Chondrocyte (in vitro differentiated cells): Measurements from ENCODE around the gene TMEM175. TPM values are rescaled to one million over a fixed set of nuclear protein-coding genes. Genes with fewer than 3 reads are reported as not detected.

Experiments used
- DNase-seq: peaks from one replicate; pipeline ENCODE4 v3.0.0; 2021; ENCODE audit warnings: mixed read lengths, low spot score
- H3K27ac Mint-ChIP-seq: one replicate; pipeline ENCODE4 v1.8.0; 2021; ENCODE audit warnings: mild to moderate bottlenecking, moderate library complexity, mixed read lengths; ENCODE audit not compliant: unreplicated experiment
- H3K27me3 Mint-ChIP-seq: 2 replicates; pipeline ENCODE4 v1.8.0; 2021; ENCODE audit warnings: low read depth, mixed read lengths
- H3K36me3 Mint-ChIP-seq: 2 replicates; pipeline ENCODE4 v1.8.0; 2021; ENCODE audit warnings: low read depth, mixed read lengths
- H3K4me1 Mint-ChIP-seq: 2 replicates; pipeline ENCODE4 v1.8.0; 2021; ENCODE audit warnings: low read depth, mild to moderate bottlenecking, mixed read lengths
- H3K4me3 Mint-ChIP-seq: one replicate; pipeline ENCODE4 v1.8.0; 2021; ENCODE audit warnings: mild to moderate bottlenecking, moderate library complexity, mixed read lengths; ENCODE audit not compliant: unreplicated experiment
- H3K9me3 Mint-ChIP-seq: 2 replicates; pipeline ENCODE4 v1.8.0; 2021; ENCODE audit warnings: low read depth, mixed read lengths
- total RNA-seq: library from RNA; stranded (reverse); gene quantifications from 3 replicates; pipeline ENCODE4 v1.2.1, GENCODE V29; 2021
- TF ChIP-seq, protein P1 (sequence below): fragments of 200-600 bp; sonication (generic); IDR thresholded peaks from 2 replicates; pipeline ENCODE4 v1.5.0; 2021; ENCODE audit warnings: antibody characterized with exemption, mild to moderate bottlenecking, moderate library complexity

The TMEM175 gene
- total RNA-seq, 1 donor from 2014 or later = 26.1 TPM

DNA sequence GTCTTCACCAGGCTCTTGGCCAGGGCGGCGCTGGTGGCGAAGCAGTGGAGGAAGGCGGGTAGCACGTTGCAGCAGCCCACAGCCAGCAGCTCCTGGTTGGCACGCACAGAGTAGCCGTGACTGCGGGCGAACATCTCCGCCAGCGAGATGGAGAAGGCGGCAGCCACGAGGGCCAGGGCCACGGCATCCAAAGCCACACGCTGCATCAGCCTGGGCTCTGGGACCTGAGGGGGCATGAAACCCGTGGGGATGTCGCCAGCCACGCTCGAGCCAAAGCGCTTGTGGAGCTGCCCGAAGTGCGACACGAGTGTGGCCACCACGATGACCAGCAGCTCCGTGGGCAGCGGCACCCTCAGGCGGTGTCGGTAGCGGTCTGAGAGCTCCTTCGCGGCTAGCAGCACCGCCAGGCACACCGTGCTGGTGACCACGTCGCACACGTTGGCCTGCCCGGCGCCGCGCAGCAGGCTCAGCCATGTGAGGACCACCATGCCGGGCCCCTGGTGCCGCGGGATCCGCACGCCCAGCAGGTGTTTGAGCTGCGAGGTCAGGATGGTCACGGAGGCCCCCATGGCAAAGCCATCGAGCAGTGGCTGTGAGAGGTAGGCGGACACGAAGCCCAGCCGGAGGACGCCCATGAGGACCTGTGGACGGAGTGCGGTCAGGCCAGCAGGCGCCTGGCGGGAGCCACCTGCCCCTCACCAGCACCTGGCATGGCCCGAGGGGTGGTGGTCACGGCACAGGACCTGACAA, 57.6 kb downstream of the TMEM175 start:
- Mint-ChIP-seq H3K4me1 (peaks cover 28% of the 10 kb centered on the region), H3K27me3 (no peaks in the 10 kb centered on the region), H3K36me3 (peaks cover 1% of the 10 kb centered on the region), H3K27ac (no peak overlapping the region), H3K4me3 (no peak overlapping the region), H3K9me3 (no peaks in the 10 kb centered on the region)
- no peak for DNase-seq
- TF ChIP-seq, protein P1, sequence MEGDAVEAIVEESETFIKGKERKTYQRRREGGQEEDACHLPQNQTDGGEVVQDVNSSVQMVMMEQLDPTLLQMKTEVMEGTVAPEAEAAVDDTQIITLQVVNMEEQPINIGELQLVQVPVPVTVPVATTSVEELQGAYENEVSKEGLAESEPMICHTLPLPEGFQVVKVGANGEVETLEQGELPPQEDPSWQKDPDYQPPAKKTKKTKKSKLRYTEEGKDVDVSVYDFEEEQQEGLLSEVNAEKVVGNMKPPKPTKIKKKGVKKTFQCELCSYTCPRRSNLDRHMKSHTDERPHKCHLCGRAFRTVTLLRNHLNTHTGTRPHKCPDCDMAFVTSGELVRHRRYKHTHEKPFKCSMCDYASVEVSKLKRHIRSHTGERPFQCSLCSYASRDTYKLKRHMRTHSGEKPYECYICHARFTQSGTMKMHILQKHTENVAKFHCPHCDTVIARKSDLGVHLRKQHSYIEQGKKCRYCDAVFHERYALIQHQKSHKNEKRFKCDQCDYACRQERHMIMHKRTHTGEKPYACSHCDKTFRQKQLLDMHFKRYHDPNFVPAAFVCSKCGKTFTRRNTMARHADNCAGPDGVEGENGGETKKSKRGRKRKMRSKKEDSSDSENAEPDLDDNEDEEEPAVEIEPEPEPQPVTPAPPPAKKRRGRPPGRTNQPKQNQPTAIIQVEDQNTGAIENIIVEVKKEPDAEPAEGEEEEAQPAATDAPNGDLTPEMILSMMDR = no peak

DNA sequence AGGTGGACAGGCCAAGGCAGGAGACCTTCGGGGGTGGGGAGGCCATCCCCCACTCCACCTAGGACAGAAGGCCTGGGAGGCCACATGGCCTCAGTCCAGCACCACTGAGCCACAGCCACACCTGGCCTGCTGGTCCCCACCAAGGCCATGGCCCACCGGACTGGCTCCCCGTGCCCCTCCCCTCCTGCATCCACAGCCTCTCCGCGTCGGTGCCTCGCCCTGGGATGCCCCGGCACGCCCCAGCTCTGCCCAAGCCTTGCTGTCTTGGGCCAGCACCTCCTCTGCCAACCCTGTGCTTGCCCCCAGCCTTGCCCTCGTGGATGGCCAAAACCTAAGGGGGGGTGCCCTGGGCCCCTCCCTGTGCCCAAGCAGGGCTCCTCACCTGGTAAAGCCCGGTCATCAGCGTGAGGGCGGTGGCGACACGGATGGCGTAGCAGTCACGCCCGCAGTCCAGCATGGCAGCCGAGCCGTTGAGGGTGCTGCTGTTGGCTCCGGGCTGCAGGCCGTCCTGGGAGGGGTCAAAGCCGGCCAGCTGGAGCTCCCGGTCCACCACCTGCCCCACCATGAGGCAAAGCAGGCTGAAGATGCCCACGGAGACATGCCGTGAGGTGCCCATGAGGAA, 58.6 kb downstream of the TMEM175 start:
- Mint-ChIP-seq H3K27ac (no peak overlapping the region), H3K4me3 (no peak overlapping the region), H3K9me3 (no peaks in the 10 kb centered on the region), H3K27me3 (no peaks in the 10 kb centered on the region), H3K36me3 (peaks cover 1% of the 10 kb centered on the region), H3K4me1 (peaks cover 22% of the 10 kb centered on the region)
- TF ChIP-seq, protein P1 = no peak
- DNase-seq = no peak

DNA sequence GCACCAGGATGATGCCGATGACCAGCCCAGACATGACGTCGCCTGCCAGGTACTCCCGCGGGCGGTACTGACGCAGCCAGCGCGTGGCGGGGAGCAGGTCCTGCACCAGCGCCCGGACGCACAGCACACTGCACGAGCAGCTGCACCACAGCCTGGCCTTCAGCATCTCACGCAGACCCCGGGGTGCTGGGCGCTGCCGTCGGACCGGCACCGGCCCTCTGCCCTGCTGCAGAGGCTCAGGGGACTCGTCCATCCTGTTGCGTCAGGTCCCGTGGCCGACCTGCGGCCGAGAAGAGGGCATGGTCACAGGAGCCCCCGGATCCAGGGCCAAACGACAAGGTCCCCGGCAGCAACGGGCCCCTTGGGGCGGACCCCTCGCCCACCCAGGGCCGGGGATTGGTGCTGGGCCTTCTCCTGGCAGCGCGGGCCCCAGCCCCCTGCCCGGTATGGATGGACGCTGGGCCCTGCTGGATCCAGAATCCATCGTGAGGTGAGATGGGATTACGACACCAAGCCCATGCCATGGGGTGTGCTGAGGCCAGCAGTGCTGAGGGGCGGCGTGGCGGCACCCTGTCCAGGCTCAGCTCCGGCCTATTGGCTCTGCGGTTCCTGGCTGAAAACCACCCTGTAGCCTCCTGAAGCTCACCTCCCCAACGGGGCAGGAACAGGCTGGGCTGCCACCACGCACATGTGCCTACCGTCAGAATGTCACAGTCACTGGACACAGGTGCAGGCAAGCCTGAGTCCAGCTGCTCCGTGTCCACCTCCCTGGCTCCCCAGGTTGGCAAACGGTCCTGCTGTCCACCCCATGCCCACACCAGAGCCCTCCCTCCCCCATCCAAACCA, 59.4 kb downstream of the TMEM175 start:
- no peak overlapping the region for H3K27ac Mint-ChIP-seq
- no peaks in the 10 kb centered on the region for H3K9me3 Mint-ChIP-seq
- TF ChIP-seq, protein P1 = no peak
- H3K4me1 Mint-ChIP-seq = peaks cover 15% of the 10 kb centered on the region
- peaks cover 1% of the 10 kb centered on the region for H3K36me3 Mint-ChIP-seq
- H3K4me3 Mint-ChIP-seq = no peak overlapping the region
- no peaks in the 10 kb centered on the region for H3K27me3 Mint-ChIP-seq
- no peak for DNase-seq

DNA sequence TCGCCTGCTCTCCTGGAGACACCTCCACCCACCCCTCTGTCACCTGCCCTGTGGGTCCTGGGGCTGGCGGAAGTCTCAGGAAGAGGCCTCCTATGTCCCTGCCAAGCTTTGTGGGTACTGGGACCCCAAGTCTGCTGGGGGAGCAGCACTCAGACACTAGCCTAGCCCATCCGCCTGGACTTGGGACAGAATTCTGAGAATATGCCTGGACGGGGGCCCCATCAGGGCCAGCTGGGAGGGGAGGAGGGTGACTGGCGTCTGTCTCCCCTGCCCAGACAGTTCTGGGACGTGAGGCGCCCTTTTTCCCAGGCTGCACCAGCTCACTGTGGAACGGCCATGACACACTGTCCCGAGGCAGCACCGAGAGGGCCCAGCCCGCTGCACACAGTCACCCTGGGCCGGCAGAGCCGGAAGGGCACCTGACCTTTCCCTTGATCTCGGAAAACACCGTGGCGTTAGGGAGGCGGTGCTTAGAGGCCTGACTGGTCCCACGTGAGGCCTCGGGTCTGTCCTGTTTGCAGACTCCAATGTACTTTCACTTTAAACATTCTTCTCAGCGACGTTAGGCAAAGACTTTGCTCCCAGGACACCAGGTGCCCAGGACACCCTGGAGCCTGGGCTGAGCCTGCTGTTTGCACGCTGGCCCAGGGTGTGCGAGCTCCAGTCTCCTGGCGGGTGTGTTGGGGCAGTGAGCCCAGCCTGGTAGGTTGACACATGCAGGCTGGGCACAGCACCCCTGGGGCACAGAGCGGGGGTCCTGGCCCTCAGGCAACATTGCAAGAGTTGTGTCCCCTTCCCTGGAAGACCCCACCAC, 60.2 kb downstream of the TMEM175 start:
- Mint-ChIP-seq H3K36me3 (peaks cover 1% of the 10 kb centered on the region), H3K27me3 (no peaks in the 10 kb centered on the region), H3K4me1 (peaks cover 16% of the 10 kb centered on the region), H3K27ac (no peak overlapping the region), H3K4me3 (no peak overlapping the region), H3K9me3 (no peaks in the 10 kb centered on the region)
- TF ChIP-seq, protein P1 = no peak
- no peak for DNase-seq
